ENCODE data around the gene GSTP1. TPM values are rescaled to one million over a fixed set of nuclear protein-coding genes. Genes with fewer than 3 reads are reported as not detected.
"Not testable (repeated sequence)": the region's sequence is repeated elsewhere in the genome, so short reads cannot be mapped to it uniquely, and the experiment has no call there.

GSTP1 gene
- total and polyA plus RNA-seq, 2 experiments from 2014 or later: 1,040 to 1,982 TPM

DNA sequence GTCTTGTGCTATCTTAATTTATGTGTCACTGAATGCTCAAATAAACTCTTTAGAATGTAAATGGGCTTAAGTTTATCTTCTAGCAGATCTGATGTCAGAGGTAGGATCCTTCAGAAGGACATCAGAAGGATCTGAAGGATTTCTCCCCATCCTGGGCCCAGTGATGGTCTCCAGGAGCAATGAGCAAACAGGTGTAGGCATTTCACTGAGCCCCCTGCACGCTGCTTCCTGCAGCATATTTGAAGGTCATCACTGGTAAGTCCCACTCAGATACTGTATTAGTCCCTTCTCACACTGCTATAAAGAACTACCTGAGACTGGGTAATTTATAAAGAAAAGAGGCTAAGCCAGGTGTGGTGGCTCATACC, 4.5 kb downstream of the GSTP1 start:
- Histone ChIP-seq H3K27ac (no peak overlapping the region), H3K27me3 (no peaks in the 10 kb centered on the region), H2AFZ (no peak overlapping the region), H3K9me2 (replicated peaks; ENCODE audit: insufficient read depth) (no peaks in the 10 kb centered on the region), H3K4me2 (no peak overlapping the region), H4K20me1 (ENCODE audit: insufficient read depth, poor library complexity, severe bottlenecking) (peaks cover 20% of the 10 kb centered on the region), H3K79me2 (peaks cover 19% of the 10 kb centered on the region), H3K36me3 (replicated peaks; ENCODE audit: insufficient read depth, low read depth) (no peaks in the 10 kb centered on the region), H3K4me1 (ENCODE audit: insufficient read depth) (peaks cover 12% of the 10 kb centered on the region), H3K9me3 (ENCODE audit: low read depth) (no peaks in the 10 kb centered on the region), H3K4me3 (no peak overlapping the region)
- DNase-seq (ENCODE audit: low spot score): no peak
- TF ChIP-seq, protein P1, sequence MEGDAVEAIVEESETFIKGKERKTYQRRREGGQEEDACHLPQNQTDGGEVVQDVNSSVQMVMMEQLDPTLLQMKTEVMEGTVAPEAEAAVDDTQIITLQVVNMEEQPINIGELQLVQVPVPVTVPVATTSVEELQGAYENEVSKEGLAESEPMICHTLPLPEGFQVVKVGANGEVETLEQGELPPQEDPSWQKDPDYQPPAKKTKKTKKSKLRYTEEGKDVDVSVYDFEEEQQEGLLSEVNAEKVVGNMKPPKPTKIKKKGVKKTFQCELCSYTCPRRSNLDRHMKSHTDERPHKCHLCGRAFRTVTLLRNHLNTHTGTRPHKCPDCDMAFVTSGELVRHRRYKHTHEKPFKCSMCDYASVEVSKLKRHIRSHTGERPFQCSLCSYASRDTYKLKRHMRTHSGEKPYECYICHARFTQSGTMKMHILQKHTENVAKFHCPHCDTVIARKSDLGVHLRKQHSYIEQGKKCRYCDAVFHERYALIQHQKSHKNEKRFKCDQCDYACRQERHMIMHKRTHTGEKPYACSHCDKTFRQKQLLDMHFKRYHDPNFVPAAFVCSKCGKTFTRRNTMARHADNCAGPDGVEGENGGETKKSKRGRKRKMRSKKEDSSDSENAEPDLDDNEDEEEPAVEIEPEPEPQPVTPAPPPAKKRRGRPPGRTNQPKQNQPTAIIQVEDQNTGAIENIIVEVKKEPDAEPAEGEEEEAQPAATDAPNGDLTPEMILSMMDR (IDR thresholded peaks at IDR 0.05; ENCODE audit: poor library complexity): no peak
- TF ChIP-seq EZH2 (IDR thresholded peaks at IDR 0.05; ENCODE audit: borderline replicate concordance): no peak
- TF ChIP-seq EZH2phosphoT487 (IDR thresholded peaks at IDR 0.05; ENCODE audit: low read depth, severe bottlenecking, unreplicated experiment): no peak
- 100% methylated on average over 1 of the region's 1 CpG for WGBS (ENCODE audit: low lambda C conversion rate, missing lambda C conversion rate)

GRCh38 chr11:67588899-67589415, 5.3 kb downstream of the GSTP1 start:
- not testable (repeated sequence) for H3K4me3 ChIP-seq; H3K4me2 ChIP-seq; H3K27ac ChIP-seq; H3K9me3 ChIP-seq (ENCODE audit: low read depth); H3K27me3 ChIP-seq; DNase-seq (ENCODE audit: low spot score); H3K36me3 ChIP-seq (replicated peaks; ENCODE audit: insufficient read depth, low read depth); H2AFZ ChIP-seq; H3K9me2 ChIP-seq (replicated peaks; ENCODE audit: insufficient read depth)
- 95% methylated on average over 11 of the region's 11 CpGs for WGBS (ENCODE audit: low lambda C conversion rate, missing lambda C conversion rate)
- Histone ChIP-seq H3K79me2 (peaks cover 16% of the 10 kb centered on the region), H3K4me1 (ENCODE audit: insufficient read depth) (peaks cover 12% of the 10 kb centered on the region), H4K20me1 (ENCODE audit: insufficient read depth, poor library complexity, severe bottlenecking) (peaks cover 20% of the 10 kb centered on the region)

GRCh38 chr11:67592880-67593564, 9.4 kb downstream of the GSTP1 start:
- no peaks in the 10 kb centered on the region for H3K36me3 ChIP-seq (replicated peaks; ENCODE audit: insufficient read depth, low read depth)
- DNase-seq (ENCODE audit: low spot score): no peak
- no peaks in the 10 kb centered on the region for H3K4me1 ChIP-seq (ENCODE audit: insufficient read depth)
- H3K4me2 ChIP-seq: no peak overlapping the region
- H3K4me3 ChIP-seq: no peak overlapping the region
- H4K20me1 ChIP-seq (ENCODE audit: insufficient read depth, poor library complexity, severe bottlenecking): no peaks in the 10 kb centered on the region
- H3K9me2 ChIP-seq (replicated peaks; ENCODE audit: insufficient read depth): no peaks in the 10 kb centered on the region
- H3K79me2 ChIP-seq: no peaks in the 10 kb centered on the region
- H3K27me3 ChIP-seq: no peaks in the 10 kb centered on the region
- H2AFZ ChIP-seq: no peak overlapping the region
- H3K9me3 ChIP-seq (ENCODE audit: low read depth): no peaks in the 10 kb centered on the region
- no peak overlapping the region for H3K27ac ChIP-seq
- TF ChIP-seq EZH2phosphoT487 (IDR thresholded peaks at IDR 0.05; ENCODE audit: low read depth, severe bottlenecking, unreplicated experiment) (no peak), EZH2 (IDR thresholded peaks at IDR 0.05; ENCODE audit: borderline replicate concordance) (no peak)
- TF ChIP-seq, protein P1 (IDR thresholded peaks at IDR 0.05; ENCODE audit: poor library complexity): no peak
- 77% methylated on average over 12 of the region's 12 CpGs for WGBS (ENCODE audit: low lambda C conversion rate, missing lambda C conversion rate)

DNA sequence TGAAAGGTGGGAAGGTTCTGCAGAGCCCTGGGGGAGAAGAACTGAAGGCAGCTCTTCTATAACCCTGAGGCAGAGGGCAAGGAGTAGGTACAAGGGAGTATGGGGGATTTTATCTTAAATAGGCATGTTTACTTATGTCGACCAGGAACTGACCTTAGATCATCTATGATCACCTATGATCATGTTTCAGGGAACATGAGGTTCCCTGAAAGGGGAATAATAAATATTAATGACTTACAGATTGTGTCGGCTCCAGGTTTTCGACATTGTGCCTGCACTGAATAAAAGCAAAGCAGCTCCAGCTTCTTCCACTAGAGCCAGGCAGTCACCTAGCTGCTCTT, 9.9 kb downstream of the GSTP1 start:
- H4K20me1 ChIP-seq (ENCODE audit: insufficient read depth, poor library complexity, severe bottlenecking): no peaks in the 10 kb centered on the region
- H3K27ac ChIP-seq: no peak overlapping the region
- no peak overlapping the region for H2AFZ ChIP-seq
- no peak overlapping the region for H3K4me3 ChIP-seq
- no peak for DNase-seq (ENCODE audit: low spot score)
- no peaks in the 10 kb centered on the region for H3K9me3 ChIP-seq (ENCODE audit: low read depth)
- 52% methylated on average over 3 of the region's 3 CpGs for WGBS (ENCODE audit: low lambda C conversion rate, missing lambda C conversion rate)
- no peaks in the 10 kb centered on the region for H3K36me3 ChIP-seq (replicated peaks; ENCODE audit: insufficient read depth, low read depth)
- H3K9me2 ChIP-seq (replicated peaks; ENCODE audit: insufficient read depth): no peaks in the 10 kb centered on the region
- H3K4me2 ChIP-seq: no peak overlapping the region
- no peaks in the 10 kb centered on the region for H3K79me2 ChIP-seq
- H3K4me1 ChIP-seq (ENCODE audit: insufficient read depth): no peaks in the 10 kb centered on the region
- no peaks in the 10 kb centered on the region for H3K27me3 ChIP-seq
- TF ChIP-seq EZH2phosphoT487 (IDR thresholded peaks at IDR 0.05; ENCODE audit: low read depth, severe bottlenecking, unreplicated experiment) (no peak), EZH2 (IDR thresholded peaks at IDR 0.05; ENCODE audit: borderline replicate concordance) (no peak)
- TF ChIP-seq, protein P1 (IDR thresholded peaks at IDR 0.05; ENCODE audit: poor library complexity): no peak
